T-helper 2 cell treated with Interferon-gamma antibody and Interleukin-4, amounts not matched to agents 100 ng/mL and 5 ng/mL, for 36 hours (primary cell): ENCODE measurements around the gene SPOCK2. TPM values are rescaled to one million over a fixed set of nuclear protein-coding genes. Genes with fewer than 3 reads are reported as not detected.

Source experiments
- intact Hi-C: fragments of 100-400 bp; cut with micrococcal nuclease; formaldehyde crosslinking; loops from one replicate; pipeline ENCODE4 v1.15.1; 2023
- total RNA-seq: library from RNA; stranded (reverse); gene quantifications from 2 replicates; pipeline ENCODE4 v1.2.3, GENCODE V29; 2022

Gene SPOCK2
- total RNA-seq, 1 donor from 2014 or later: 217 TPM

- intact Hi-C loops: loop anchor here (5.0 kb wide), 1 partner anchor 153 kb away; no protein-coding TSS in a partner anchor
Observed at GRCh38 chr10:72108830-72109635, 20.7 kb upstream of the SPOCK2 start.

GRCh38 chr10:72108004-72108370, 19.6 kb upstream of the SPOCK2 start:
- intact Hi-C loops: loop anchor here (5.0 kb wide), 1 partner anchor 154 kb away; no protein-coding TSS in a partner anchor

GRCh38 chr10:72107325-72108003, 19.1 kb upstream of the SPOCK2 start:
- intact Hi-C loops: loop anchor here (2.0 to 5.0 kb wide), 2 partner anchors 19 to 155 kb away; partner anchors contain the start of gene SPOCK2

GRCh38 chr10:72106896-72107295, 18.5 kb upstream of the SPOCK2 start:
- intact Hi-C loops: loop anchor here (2.0 to 5.0 kb wide), 2 partner anchors 18 to 155 kb away; partner anchors contain the start of gene SPOCK2

- intact Hi-C loops: loop anchor here (2.0 to 5.0 kb wide), 2 partner anchors 18 to 156 kb away; partner anchors contain the start of gene SPOCK2
Observed at GRCh38 chr10:72106154-72106849, 18.0 kb upstream of the SPOCK2 start.

GRCh38 chr10:72105710-72106109, 17.4 kb upstream of the SPOCK2 start:
- intact Hi-C loops: loop anchor here (2.0 to 5.0 kb wide), 2 partner anchors 17 to 157 kb away; partner anchors contain the start of gene SPOCK2

GRCh38 chr10:72105098-72105475, 16.7 kb upstream of the SPOCK2 start:
- intact Hi-C loops: loop anchor here (5.0 kb wide), 1 partner anchor 157 kb away; no protein-coding TSS in a partner anchor

- intact Hi-C loops: loop anchor here (5.0 kb wide), 1 partner anchor 158 kb away; no protein-coding TSS in a partner anchor
Observed at GRCh38 chr10:72104472-72105097, 16.2 kb upstream of the SPOCK2 start.

GRCh38 chr10:72099600-72099921, 11.2 kb upstream of the SPOCK2 start:
- intact Hi-C loops: no loop called here

- intact Hi-C loops: no loop called here
Observed at GRCh38 chr10:72098836-72099599, 10.7 kb upstream of the SPOCK2 start.

GRCh38 chr10:72098301-72098835, 10.0 kb upstream of the SPOCK2 start:
- intact Hi-C loops: no loop called here

GRCh38 chr10:72097448-72098300, 9.3 kb upstream of the SPOCK2 start:
- intact Hi-C loops: no loop called here

GRCh38 chr10:72096115-72097000, 8.0 kb upstream of the SPOCK2 start:
- intact Hi-C loops: no loop called here

GRCh38 chr10:72095195-72095594, 6.8 kb upstream of the SPOCK2 start:
- intact Hi-C loops: no loop called here

GRCh38 chr10:72094574-72094973, 6.2 kb upstream of the SPOCK2 start:
- intact Hi-C loops: no loop called here

GRCh38 chr10:72093450-72093849, 5.1 kb upstream of the SPOCK2 start:
- intact Hi-C loops: no loop called here

GRCh38 chr10:72092987-72093386, 4.6 kb upstream of the SPOCK2 start:
- intact Hi-C loops: no loop called here
